Stimulated activated CD8-positive, alpha-beta memory T cell treated with anti-CD3 and anti-CD28 coated beads, Interleukin-15, amount 100 ng/mL, for 4 hours (primary cell): ENCODE measurements around the gene PBOV1.
"Not testable (repeated sequence)": the region's sequence is repeated elsewhere in the genome, so short reads cannot be mapped to it uniquely, and the experiment has no call there.

Source experiments
- DNase-seq, 2 donors: peaks; one replicate each; pipeline ENCODE4 v3.0.0-alpha.2; 2020; ENCODE audit warnings: low read depth in 2 of 2

Gene PBOV1

DNA sequence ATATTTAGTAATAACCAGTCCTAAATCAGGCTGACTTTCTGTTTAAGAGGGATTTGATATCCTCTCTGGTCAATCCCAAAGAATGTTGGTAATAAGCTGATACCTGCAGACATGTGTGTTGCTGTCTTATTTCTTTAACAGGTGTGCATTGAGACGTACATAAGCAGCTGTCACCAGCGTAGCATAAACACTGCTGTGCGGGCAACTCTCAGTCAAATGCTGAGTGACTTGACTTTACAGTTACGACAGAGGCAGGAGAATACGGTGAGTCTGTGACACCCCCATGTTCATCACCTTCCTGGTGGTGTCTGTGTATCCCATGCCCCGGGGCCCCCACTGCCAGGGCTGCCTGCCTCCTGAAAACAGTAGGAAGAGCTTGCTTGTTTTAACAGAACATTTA lies 20.1 kb upstream of the PBOV1 start:
- DNase-seq = no peak

DNA sequence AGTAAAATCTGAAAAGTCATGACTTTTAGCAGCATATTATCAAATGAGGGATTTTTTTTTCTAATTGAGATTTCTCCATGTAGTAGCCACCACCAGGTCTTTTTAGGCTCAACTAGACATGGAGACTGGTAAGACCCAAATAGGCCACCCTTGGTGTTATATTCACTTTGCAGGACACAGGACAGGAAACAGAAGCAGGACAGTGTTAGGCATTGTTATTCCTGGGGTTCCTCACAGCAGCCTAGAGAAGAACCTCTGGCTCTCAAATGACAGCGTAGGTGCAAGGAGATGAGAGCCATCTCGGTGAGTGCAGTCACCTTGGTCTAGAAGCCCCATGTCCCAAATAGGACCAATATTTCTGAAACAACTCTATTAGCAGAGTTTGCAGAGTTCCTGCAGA lies 19.2 kb upstream of the PBOV1 start:
- no peak for DNase-seq

DNA sequence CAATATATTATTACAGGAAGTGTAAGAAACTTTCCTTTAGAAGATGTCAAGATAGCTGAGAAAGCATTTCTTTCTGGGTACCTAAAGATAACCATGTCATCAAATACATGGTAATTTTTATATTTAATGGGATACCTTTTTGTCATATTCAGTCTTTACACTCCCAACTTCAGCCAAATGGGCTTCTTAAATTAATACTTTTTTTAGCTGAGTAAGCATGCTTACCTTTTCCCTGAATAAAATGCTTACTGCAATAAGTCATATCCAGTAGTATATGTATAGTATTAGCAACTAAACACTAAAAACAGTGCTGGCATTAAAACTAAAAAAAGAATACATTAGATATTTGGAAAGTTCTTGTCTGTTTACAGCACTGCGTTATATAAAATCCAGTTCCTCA lies 17.4 kb upstream of the PBOV1 start:
- no peak for DNase-seq

DNA sequence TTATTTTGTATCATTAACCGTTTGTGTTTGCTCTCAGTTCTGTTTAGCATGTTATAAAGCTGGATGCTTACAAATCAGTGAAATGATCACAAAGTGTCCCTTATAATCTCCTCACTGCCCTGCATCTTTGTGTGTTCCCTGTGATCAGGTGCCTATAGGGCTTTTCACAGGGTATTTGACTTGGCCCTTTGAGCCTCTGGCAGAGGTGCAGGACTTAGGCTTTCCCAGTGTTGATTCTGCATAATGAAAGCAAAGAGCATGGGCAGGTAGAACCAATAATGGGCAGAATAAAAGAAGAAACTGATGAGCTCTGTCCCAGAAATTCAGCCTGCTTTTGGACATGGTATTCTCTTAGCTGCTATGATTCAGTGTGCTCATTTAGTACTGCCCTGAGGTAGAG lies 16.9 kb upstream of the PBOV1 start:
- no peak for DNase-seq

DNA sequence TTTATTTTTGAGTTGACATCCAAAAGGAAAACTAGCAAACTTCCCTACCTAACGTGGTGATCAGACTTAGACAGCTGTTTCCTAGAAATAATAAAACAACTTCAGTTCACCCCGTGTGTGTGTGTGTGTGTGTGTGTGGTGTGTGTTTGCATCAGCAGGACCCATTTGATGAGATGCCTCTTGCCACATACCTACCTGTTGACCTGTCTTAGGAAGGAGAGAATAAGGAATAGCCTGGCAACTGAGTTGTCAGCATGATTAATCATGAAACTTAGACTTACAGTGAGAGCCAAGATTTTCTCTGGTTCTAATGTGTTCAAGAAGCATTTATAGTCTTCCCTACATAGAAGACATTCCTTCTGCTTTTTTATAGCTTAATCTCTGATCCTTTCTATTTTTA lies 16.1 kb upstream of the PBOV1 start:
- no peak for DNase-seq

DNA sequence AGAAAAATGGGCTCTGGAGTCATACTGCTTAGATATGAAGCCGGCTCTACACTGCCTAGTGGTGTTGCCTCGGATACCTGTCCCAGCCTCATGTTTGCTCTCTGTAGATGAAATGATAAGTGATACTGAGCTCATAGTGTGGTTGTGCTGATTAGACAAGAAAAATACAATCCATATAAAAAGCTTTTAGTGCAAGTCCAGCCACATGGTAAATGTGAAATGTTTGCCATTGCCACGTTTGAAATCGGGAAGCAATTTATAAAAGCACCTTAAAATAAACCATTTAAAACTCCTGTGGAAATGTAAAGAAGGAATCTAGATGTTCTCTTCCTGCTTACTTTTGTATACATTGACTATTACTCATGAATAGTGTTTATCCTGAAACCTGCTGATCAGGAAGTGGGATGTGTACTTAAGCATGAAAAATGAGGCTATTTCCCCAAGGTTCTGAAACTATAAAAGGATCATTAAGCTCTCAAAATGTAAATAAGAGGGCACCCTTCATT lies 13.1 kb upstream of the PBOV1 start:
- DNase-seq = no peak

DNA sequence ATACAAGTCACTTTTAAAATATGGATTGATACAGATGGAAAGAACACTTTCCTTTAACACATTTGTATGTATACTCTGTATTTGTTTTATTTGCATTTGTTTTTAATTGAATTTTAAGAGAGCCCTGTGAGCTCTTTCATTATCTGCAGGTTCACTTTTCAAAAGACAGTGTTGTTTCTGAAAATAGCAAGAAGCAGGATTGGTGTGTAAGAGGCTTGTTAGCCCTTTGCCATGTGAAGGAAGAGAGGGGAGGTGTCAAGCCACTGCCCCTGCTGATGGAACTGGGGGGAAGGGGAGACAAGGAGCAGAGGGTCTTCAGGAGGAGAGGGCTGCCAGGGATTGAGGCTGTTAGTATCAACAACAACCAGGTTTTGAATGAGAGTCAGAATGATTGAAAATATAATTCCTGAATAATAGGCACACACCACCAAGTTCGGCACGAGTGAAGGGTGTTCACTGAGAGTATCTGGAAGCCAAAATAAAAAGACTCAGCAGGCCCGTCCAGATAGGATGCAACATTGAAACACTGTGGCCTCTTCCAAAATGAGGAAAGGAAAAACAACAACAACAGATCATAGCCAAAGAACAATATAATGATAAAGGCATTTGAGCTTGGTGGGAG lies 12.6 kb upstream of the PBOV1 start:
- DNase-seq = no peak

DNA sequence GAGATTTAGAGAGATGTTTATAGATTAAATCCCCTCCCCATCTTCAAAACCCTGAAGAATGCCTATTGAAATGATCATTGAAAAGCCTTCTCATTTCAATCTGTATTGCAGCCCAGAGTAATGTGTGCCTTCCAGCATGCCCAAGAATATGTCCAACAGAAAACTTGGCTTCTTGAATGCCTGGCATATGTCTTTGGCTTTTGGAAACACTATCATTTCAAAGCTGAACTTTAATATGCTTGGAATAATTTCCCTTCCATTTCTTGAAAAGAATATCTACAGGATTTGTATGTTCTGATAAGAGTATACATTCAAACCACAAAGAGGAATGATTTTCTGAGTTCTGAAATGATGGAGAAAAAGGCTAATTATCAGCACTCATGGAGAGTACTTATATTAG lies 11.9 kb upstream of the PBOV1 start:
- no peak for DNase-seq

DNA sequence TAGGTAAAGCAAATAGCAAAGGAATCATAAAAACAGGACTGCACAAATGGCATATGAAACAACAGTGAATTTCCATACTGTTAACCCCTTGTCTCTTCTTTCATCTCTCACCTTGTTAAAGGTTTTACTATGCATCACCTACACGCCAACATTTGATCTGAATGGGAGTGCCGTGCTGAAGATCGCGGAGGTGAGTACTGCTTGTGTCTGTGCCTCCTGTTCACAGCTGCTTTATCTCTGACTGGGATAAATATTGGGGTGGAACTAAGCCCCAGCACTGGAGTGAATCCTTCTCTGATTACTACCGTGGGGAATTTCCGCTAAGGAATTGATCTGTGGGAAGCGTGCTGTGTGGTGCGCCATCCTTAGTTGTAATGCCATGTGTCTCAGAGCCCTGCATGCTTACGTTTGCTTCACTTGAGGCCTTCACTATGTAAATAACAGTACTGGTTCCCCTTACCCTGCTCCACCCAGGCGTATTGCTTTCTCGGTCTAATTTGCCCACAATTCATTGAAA lies 11.4 kb upstream of the PBOV1 start:
- DNase-seq = no peak

DNA sequence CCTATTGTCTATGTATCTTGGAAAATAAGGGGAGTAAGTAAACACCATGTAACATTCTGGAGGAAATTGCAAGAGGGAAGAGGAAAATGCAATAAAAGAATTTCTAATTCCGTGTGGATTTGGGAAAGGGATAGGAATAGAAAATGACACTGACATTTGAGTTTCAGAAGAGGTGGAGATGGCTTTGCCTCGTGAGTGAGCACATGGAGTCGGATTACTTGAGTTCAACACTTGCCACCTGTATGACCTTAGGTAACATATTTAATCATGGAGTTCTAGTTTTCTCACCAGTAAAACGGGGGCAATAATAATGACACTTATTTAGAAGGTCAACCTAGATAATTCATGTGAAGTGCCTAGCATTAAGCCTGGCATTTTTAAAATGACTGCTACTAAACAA lies 10.8 kb upstream of the PBOV1 start:
- no peak for DNase-seq

DNA sequence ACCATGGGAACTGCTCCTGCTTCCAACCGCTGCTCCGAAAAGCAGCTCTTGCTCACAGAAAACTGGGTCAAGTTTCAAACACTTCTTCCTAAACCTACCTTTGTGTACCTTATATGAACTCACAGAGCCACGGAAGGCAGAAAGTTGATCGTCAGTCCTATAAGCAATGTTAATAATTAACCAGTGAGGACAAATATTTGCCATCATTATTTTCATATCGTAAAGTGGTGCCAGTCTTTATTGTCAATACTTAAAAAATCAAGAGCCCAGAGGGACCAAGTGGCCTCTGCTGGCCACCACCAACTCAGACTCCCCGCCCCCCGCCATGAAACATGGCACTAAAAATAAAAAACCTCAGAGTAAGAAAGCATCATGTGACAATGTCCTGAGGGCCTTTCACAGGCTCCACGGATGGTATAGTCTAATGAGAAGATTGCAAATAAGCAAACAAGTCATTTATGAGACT lies 9.1 kb upstream of the PBOV1 start:
- no peak for DNase-seq

DNA sequence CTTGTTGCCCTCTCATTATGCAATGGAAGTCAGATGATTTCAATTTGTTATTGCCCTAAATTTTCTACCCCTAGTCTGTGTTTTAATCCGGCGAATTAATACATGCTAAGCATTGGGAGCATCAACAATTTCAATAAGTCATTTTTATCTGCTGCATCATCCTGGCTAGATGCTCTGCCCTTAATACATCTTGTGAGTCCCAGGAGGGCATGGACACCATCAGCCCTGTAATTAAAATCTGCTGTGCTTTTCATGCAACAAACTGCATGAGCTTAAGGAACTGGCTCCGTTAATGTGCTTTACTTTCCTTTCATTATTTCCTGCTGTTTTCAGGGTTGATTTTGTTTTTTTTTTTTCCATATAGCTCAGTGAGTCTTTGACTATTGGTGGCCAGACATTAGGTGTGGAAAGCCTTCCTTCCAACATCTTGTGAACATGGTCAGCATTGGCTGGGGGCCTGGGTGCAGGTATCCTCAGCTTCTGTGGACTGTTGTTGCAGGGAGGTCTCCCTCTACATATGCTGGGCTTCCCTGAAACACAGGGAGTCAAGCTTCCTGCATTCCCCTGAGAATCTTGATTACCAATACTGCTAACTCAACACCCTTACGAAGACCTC lies 8.5 kb upstream of the PBOV1 start:
- DNase-seq = no peak

DNA sequence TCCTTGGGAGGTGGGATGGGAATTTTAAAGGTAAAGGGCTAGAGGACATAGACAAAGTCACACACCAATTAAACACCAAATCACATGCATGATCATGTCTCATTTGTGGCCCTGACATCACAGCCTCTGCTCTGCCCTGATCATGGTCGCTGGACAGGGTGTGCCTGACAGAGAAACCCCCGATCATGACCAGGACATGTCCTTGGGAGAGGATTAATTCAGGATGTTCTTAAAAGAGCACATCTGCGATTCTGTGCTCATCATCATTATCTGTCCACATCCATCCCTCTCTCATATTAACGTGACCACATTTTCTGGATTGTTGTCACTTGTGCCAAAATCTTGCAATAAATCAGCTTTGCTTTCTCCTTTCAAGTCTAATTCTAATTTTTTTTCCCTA lies 7.7 kb upstream of the PBOV1 start:
- DNase-seq = no peak

DNA sequence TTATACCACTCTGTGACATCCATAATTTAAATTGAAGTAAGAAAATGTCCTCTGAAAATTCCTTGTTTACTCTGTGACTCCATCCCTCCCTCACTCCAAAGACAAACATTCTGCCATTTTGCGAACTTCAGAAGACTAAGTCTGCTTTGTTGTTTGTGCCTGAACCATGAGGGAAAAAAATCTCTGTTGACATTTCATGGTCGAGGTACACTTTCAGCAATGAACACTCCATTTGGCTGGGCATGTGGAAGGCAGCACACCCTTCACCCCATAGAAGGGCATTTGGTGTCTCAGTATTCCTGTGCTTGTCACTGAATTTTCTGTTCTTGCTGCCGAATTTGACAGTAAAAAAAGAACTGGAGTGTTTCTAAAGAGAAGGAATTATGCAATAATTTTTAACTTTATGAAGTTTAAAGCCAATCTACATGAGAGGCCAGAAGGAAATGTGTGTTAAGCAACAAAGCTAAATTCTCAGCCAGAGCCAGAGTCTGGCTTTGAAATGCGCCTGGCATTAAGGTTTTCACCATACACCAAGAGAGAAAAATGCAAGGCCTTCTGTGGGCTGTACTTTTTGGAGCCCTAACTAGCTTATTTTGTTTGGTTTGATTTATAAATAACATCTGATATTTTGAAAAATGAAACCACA lies 4.7 kb upstream of the PBOV1 start:
- no peak for DNase-seq

DNA sequence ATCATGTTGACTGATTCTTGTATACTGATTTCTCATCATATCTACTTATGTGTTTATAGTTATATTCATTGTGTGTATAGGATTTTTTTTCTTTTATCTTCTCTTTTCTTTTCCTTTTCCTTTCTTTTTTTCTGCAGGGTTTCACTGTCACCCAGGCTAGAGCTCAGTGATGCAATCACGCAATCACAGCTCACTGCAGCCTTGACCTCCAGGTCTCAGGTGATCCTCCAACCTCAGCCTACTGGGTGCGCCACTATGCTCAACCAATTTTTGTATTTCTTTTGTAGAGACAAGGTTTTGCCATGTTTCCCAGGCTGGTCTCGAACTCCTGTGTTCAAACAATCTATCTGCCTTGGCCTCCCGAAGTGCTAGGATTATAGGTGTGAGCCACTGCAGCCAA lies 1.6 kb upstream of the PBOV1 start:
- DNase-seq = no peak

DNA sequence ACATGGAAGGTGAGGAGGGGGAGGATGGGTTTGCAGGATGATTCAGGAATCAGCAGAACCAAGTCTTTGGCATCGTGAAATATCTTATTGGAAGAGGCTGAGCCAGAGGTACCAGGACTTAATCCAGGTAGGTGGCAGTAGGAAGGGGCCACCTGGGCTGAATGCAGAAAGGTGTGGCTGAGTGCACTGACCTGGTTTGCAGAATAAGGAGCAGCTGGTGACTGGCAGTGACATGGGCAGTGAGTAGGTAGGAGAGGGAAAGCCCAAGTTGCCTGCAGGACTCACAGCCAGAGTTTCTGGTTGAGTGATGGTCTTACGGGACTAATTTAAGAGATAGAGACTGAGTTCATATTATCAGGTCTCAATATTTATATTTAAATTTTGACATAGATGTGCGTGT lies 1.1 kb upstream of the PBOV1 start:
- no peak for DNase-seq

DNA sequence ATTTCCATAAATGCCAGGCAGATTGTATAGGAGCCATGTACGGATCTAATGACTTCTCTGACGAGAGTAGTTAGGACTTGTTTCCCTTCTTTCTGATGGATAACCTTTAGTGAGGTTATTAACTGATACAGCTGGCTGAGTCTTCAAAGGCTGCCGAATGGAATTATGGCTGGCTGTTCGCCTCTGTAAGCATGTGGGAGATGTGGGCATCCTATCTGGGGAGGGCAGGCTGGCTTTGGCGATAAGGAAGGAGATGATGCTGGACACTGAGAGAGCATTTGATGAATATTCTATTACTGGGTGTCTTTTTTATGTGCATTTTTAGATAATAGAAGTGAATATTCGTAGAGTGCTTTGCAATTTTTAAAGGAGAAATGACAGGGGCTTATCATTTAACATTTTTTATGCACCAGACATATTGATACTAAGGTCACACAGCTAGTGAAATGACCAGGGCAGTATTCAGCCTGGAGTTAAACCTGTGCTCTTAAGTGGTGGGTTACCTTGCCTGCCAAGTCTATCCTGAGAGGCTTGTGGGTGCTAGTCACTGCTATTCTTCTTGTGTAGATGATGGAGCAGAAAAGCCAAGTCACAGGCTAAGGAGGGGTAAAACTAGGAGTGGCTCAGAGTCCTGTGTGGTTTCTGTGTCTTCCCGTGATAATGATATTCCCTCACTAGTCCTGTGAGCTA lies 3.1 kb downstream of the PBOV1 start:
- DNase-seq = no peak

DNA sequence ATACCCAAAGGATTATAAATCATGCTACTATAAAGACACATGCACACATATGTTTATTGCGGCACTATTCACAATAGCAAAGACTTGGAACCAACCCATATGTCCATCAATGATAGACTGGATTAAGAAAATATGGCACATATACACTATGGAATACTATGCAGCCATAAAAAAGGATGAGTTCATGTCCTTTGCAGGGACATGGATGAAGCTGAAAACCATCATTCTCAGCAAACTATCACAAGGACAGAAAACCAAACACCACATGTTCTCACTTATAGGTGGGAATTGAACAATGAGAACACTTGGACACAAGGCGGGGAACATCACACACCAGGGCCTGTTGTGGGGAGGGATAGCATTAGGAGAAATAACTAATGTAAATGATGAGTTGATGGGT lies 5.8 kb downstream of the PBOV1 start:
- DNase-seq = not testable (repeated sequence)

DNA sequence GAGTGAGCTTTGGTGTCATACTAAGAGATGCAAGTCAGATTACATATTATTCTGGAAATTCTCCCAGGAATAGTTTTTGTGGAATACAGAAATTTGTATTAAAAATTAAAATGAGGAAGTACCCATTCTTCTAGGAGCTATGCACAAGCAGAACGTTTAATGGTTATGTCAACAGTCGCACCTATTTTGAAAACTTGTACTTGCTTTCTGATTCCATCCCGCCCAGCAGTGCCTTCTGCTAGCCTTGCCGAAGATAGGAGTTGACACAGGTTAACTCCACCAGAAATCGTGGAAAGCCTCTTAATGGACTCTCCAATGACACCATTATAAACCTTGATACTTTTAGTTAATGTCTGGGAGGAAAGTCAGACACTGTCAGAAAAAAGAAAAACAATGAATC lies 6.7 kb downstream of the PBOV1 start:
- no peak for DNase-seq

DNA sequence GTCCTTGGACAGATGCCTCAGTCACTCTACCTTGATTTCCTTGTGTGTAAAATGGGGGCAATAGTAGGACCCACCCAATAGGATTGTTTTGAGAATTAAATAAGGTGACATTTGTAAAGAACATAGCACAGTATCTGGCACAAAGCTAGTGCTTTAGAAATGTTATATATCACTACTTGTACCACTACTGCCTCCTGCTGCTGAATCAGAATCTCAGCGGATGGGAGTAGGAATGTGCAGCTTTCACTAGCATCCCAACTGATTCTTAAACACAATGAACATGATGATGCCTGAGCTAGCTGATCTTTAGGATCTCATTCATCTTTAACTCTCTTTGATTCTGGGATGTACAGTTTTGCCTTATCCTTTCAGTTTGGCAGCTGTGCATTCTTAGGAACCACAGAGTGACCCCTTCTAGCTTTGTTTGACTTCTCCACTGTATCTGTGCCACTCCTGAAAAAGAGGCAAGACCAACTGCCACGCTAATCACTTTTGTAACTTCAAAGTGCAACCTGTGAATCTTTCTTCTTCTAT lies 7.2 kb downstream of the PBOV1 start:
- DNase-seq = no peak

DNA sequence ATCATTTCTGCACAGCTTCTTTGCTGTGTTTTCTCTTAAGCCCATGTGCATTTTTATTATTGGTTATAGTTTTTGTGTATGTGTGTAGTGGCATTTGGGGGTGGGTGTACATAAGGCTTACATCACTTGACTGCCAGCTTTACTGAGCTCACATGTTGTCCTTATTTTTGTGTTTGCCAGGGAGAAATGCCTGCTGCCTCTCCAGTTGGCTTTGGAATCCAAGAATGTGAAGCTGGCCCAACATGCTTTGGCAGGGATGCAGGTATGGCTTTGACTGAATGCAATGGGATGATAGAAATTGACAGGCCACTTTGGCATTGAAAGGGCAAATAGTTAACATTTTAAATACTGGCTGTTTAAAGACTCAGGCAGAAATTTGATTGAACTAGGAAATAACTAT lies 11.4 kb downstream of the PBOV1 start:
- DNase-seq = no peak

DNA sequence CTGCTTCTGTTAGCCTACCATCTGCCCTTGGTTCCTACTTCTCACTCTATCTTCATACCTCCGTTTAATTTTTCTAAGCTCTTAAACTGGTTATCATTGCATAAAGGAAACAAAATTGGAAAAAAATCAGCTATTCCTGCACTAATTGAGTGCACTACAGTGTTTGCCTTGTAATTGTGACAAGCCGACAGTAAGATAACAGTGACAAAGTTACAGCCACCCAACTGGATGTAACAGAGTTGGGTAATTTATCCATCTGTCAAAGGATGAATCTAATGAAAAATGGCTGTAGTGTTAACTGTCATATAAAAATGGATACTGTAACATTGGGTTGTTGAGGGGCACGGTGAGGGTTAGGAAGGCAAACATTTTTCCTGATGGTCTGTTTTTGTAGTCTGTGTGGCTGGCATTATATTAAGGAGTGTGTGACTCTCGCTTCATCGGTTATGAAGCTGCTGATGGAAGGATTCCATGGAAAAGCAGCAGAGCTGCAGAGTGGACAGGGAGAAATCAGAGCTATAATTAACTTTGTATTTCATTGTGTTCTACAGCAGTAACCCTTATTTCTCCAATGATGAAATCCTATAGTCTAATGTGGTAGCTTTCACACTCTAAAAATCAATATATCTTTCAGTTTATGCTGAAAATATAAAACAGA lies 12.7 kb downstream of the PBOV1 start:
- DNase-seq = no peak
